Gastrocnemius medialis (tissue), 4 donors: ENCODE data around the gene MTOR. TPM values are rescaled to one million over a fixed set of nuclear protein-coding genes. Genes with fewer than 3 reads are reported as not detected.
"Not testable (repeated sequence)": the region's sequence is repeated elsewhere in the genome, so short reads cannot be mapped to it uniquely, and the experiment has no call there.

Experiments used
- ATAC-seq, 2 donors: fragments of 150-250 bp; one replicate each; pipeline ENCODE4 v1.9.1; 2016
- DNase-seq, 2 donors: peaks; one replicate each; pipeline ENCODE4 v3.0.0-alpha.2; 2019
- H3K27ac ChIP-seq, 4 donors: fragments of 200-600 bp; sonication (generic); 1 replicate in 1 of 4; 2 replicates in 3 of 4; pipeline ENCODE4 v1.5.1; 2016 to 2018; ENCODE audit warnings: mild to moderate bottlenecking in 2 of 4, moderate library complexity in 1 of 4
- H3K27me3 ChIP-seq, 3 donors: fragments of 200-600 bp; sonication (generic) in 2 of 3; 1 replicate in 1 of 3; 2 replicates in 2 of 3; pipeline versions ENCODE4 v1.5.1 to v1.6.0; 2016 to 2019; ENCODE audit warnings: mild to moderate bottlenecking in 1 of 3, moderate library complexity in 1 of 3
- H3K36me3 ChIP-seq, 2 donors: fragments of 200-600 bp; sonication (generic) in 1 of 2; one replicate each; pipeline ENCODE4 v1.5.1; 2017 to 2018
- H3K4me1 ChIP-seq, 2 donors: fragments of 200-600 bp; sonication (generic) in 1 of 2; one replicate each; pipeline ENCODE4 v1.5.1; 2016 to 2017; ENCODE audit warnings: mild to moderate bottlenecking in 2 of 2
- H3K4me3 ChIP-seq, 4 donors: fragments of 200-600 bp; sonication (generic) in 3 of 4; 1 replicate in 1 of 4; 2 replicates in 3 of 4; pipeline ENCODE4 v1.5.1; 2016 to 2019; ENCODE audit warnings: mild to moderate bottlenecking in 2 of 4
- H3K9me3 ChIP-seq, 3 donors: fragments of 200-600 bp; sonication (generic) in 2 of 3; 1 replicate in 1 of 3; 2 replicates in 2 of 3; pipeline ENCODE4 v1.5.1; 2016 to 2019
- POLR2A ChIP-seq, 2 donors: fragments of 450-650 bp; IDR thresholded peaks; one replicate each; pipeline ENCODE4 v1.6.1; 2017; ENCODE audit warnings: antibody characterized with exemption in 2 of 2, mild to moderate bottlenecking in 2 of 2, moderate library complexity in 2 of 2
- in situ Hi-C, 4 donors: fragments of 200-750 bp; cut with MboI; loops; one replicate each; pipeline versions ENCODE4 v1.15.0 to v1.8.0; 2017; ENCODE audit warnings: low sequenced_read_pairs in 4 of 4
- intact Hi-C: fragments of 100-400 bp; cut with DNase I; formaldehyde crosslinking; loops from one replicate; pipeline ENCODE4 v1.15.1; 2023; ENCODE audit warnings: low total_unique reads
- total RNA-seq, 4 donors: library from RNA; depleted of rRNA; stranded (reverse); fragments of >200 nt; gene quantifications; one replicate each; pipeline versions ENCODE4 v1.1.0 to v1.2.3, GENCODE V29; 2016
- TF ChIP-seq, protein P1 (sequence below), 5 experiments: fragments of 450-650 bp in 3 of 5; fragments of 200-600 bp in 2 of 5; sonication (generic) in 2 of 5; IDR thresholded peaks in 4 of 5; conservative IDR thresholded peaks in 1 of 5; 1 replicate in 4 of 5; 2 replicates in 1 of 5; pipeline ENCODE4 v1.5.1; 2016 to 2019; ENCODE audit warnings: antibody characterized with exemption in 5 of 5, mild to moderate bottlenecking in 3 of 5, moderate library complexity in 3 of 5

Gene MTOR
- total RNA-seq, 4 donors from 2014 or later = 40.7 to 66.3 (median 52.9) TPM

DNA sequence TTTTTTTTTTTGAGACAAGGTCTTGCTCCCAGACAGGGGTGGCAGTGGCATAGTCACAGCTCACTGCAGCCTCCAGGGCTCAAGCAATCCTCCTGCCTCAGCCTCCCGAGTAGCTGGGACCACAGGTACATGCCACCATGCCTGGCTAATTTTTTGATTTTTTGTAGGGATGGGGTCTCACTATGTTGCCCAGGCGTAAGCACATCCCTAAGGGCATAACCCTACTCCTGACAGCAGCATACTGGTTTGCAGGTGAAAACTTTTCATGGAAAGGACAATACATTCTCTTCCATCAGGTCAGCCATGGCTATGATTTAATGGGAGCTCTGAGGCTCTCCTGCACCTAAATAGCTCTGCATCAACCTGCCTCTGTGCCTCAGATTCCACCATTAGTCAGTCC is 40.0 kb upstream of the MTOR start:
- no peak for ATAC-seq
- intact Hi-C loops (no loop called here), in situ Hi-C loops (loop anchor here in 1 of 4 donors (25.0 kb wide), 1 partner anchor 335 kb away; no protein-coding TSS in a partner anchor)
- H3K27ac ChIP-seq = no peak overlapping the region
- H3K27me3 ChIP-seq = no peaks in the 10 kb centered on the region
- no peak for DNase-seq
- H3K36me3 ChIP-seq = no peaks in the 10 kb centered on the region
- H3K9me3 ChIP-seq = no peaks in the 10 kb centered on the region
- TF ChIP-seq POLR2A (IDR thresholded peaks at IDR 0.05) = no peak
- TF ChIP-seq, protein P1, sequence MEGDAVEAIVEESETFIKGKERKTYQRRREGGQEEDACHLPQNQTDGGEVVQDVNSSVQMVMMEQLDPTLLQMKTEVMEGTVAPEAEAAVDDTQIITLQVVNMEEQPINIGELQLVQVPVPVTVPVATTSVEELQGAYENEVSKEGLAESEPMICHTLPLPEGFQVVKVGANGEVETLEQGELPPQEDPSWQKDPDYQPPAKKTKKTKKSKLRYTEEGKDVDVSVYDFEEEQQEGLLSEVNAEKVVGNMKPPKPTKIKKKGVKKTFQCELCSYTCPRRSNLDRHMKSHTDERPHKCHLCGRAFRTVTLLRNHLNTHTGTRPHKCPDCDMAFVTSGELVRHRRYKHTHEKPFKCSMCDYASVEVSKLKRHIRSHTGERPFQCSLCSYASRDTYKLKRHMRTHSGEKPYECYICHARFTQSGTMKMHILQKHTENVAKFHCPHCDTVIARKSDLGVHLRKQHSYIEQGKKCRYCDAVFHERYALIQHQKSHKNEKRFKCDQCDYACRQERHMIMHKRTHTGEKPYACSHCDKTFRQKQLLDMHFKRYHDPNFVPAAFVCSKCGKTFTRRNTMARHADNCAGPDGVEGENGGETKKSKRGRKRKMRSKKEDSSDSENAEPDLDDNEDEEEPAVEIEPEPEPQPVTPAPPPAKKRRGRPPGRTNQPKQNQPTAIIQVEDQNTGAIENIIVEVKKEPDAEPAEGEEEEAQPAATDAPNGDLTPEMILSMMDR (IDR thresholded peaks at IDR 0.05 in 4 of 5, conservative IDR thresholded peaks at IDR 0.05 in 1 of 5) = no peak
- H3K4me3 ChIP-seq = no peak overlapping the region
- no peaks in the 10 kb centered on the region for H3K4me1 ChIP-seq

DNA sequence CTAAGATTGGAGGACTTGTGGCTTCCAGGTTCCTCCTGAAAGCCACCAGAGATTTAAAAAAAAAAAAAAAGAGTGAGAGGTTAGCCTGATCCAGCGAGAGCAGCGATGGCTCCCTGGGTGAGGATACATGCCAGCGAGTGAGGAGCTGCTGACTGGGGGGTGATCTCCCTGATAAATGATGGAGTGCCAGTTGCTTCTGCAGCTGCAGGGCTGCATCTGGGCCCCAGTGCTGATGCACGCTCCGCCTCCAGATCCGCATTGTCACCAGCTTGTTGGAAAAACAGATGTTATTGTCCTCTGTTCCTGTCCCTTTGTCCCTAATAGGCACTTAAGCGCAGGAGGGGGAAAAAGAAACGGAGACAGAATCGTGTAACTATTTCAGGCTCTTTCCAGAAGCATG is 39.2 kb upstream of the MTOR start:
- Histone ChIP-seq H3K27me3 (no peaks in the 10 kb centered on the region), H3K36me3 (no peaks in the 10 kb centered on the region), H3K4me1 (no peaks in the 10 kb centered on the region), H3K9me3 (no peaks in the 10 kb centered on the region), H3K4me3 (no peak overlapping the region), H3K27ac (no peak overlapping the region)
- TF ChIP-seq, protein P1 (IDR thresholded peaks at IDR 0.05 in 4 of 5, conservative IDR thresholded peaks at IDR 0.05 in 1 of 5) = no peak
- TF ChIP-seq POLR2A (IDR thresholded peaks at IDR 0.05) = no peak
- intact Hi-C loops = no loop called here
- DNase-seq (no peak), ATAC-seq (no peak)
- in situ Hi-C loops = loop anchor here in 1 of 4 donors (25.0 kb wide), 1 partner anchor 336 kb away; no protein-coding TSS in a partner anchor

DNA sequence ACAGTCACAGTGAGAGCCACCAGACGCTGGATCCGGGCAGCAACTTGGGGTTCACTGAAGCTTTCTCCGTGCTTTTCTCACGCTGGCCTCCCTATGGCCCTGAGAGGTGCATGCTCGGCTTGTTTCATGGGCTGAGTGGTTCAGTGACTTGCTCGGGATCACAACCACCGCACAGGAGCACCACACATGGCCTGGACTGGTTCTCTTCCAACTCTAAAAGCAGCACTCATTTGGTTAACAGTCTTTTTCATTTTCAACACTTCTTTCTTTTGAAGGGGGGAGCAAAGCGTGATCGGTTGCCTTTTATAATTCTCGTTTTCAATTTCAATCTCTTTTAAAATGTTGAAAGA is 36.8 kb upstream of the MTOR start:
- TF ChIP-seq POLR2A (IDR thresholded peaks at IDR 0.05) = no peak
- TF ChIP-seq, protein P1 (IDR thresholded peaks at IDR 0.05 in 4 of 5, conservative IDR thresholded peaks at IDR 0.05 in 1 of 5) = no peak
- no peak for ATAC-seq
- H3K4me3 ChIP-seq = no peak overlapping the region
- H3K9me3 ChIP-seq = no peaks in the 10 kb centered on the region
- H3K4me1 ChIP-seq = no peaks in the 10 kb centered on the region
- in situ Hi-C loops (no loop called here), intact Hi-C loops (no loop called here)
- no peak overlapping the region for H3K27ac ChIP-seq
- no peak for DNase-seq
- H3K36me3 ChIP-seq = peaks cover 0 to 16% of the 10 kb centered on the region in 2 donors
- H3K27me3 ChIP-seq = no peaks in the 10 kb centered on the region

DNA sequence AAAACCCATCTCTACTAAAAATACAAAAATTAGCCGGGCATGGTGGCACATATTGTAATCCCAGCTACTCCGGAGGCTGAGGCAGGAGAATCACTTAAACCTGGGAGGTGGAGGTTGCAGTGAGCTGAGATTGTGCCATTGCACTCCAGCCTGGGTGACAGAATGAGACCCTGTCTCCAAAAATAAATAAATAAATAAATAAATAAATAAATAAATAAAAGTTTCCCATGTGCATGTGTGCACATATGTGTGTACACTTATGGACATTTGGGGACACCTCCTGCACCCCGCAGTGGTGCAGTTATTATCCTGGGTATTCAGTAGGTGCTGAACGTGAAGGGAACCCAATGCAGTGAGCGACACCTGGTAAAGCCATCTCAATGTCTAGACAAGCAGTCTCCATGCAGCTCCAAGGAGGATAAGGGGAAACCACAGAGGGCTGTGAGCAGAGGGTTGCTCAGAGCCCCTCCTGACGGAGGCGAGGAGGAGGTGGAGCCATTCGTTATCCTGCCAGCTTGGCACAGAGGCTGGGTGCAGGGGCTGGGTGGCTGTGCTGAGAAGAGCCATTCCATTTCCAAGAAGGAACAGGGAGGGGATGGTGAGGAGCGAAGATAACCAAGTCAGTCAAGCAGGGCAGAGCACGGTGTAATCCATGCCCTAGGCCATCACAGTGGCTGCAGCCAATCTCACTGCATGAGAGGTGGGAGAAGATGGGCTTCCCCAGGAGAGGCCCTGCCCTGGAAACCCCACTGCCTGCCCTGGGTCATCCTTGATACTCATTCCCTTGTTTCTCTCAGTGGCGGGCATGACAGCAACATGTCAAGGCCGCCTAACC is 36.3 kb upstream of the MTOR start:
- in situ Hi-C loops = no loop called here
- Histone ChIP-seq H3K27me3 (no peaks in the 10 kb centered on the region), H3K9me3 (no peaks in the 10 kb centered on the region), H3K36me3 (peaks cover 0 to 16% of the 10 kb centered on the region in 2 donors), H3K4me3 (no peak overlapping the region), H3K4me1 (no peaks in the 10 kb centered on the region), H3K27ac (no peak overlapping the region)
- no peak for ATAC-seq
- intact Hi-C loops = no loop called here
- no peak for TF ChIP-seq POLR2A (IDR thresholded peaks at IDR 0.05)
- TF ChIP-seq, protein P1 (IDR thresholded peaks at IDR 0.05 in 4 of 5, conservative IDR thresholded peaks at IDR 0.05 in 1 of 5) = no peak
- no peak for DNase-seq

DNA sequence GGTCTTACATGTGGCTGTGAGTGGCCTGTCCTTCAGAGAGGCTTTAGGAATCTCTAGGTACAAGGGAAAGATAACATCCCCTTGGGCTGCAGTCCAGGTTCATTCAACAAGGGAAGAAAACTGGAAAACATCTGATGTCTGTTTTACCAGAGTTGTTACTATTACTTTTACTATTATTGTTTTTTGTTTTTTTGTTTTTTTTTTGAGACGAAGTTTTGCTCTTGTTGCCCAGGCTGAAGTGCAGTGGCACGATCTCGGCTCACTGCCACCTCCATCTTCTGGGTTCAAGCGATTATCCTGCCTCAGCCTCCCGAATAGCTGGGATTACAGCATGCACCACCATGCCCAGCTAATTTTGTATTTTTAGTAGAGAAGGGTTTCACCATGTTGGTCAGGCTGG is 35.4 kb upstream of the MTOR start:
- ATAC-seq, in situ Hi-C loops, H3K27me3 ChIP-seq, DNase-seq, intact Hi-C loops, H3K4me1 ChIP-seq, H3K9me3 ChIP-seq, H3K4me3 ChIP-seq, H3K27ac ChIP-seq: not testable (repeated sequence)
- peaks cover 0 to 16% of the 10 kb centered on the region in 2 donors for H3K36me3 ChIP-seq
